HL-60 (cell line): Measurements from ENCODE around the gene TNS2. TPM values are rescaled to one million over a fixed set of nuclear protein-coding genes. Genes with fewer than 3 reads are reported as not detected.

Source experiments
- DNase-seq, 2 experiments: peaks; one replicate each; pipeline ENCODE4 v3.0.0-alpha.2; 2010 to 2020; ENCODE audit warnings: low read depth in 1 of 2, low spot score in 1 of 2
- H3K27ac ChIP-seq: fragments of 250-450 bp; sonication (Bioruptor Pico); replicated peaks from 2 replicates; pipeline ENCODE4 v1.5.1; 2020; ENCODE audit warnings: mild to moderate bottlenecking, moderate library complexity
- H3K27me3 ChIP-seq: fragments of 250-450 bp; sonication (Bioruptor Pico); 2 replicates; pipeline ENCODE4 v1.5.1; 2021; ENCODE audit warnings: mild to moderate bottlenecking, moderate library complexity; ENCODE audit not compliant: insufficient read depth, poor library complexity, severe bottlenecking
- H3K4me3 ChIP-seq: replicated peaks from 2 replicates; pipeline ENCODE4 v1.5.1; 2011; ENCODE audit warnings: mild to moderate bottlenecking, control low read depth, low read length; ENCODE audit not compliant: insufficient read depth
- GABPA ChIP-seq: IDR thresholded peaks from 2 replicates; pipeline ENCODE4 v1.6.1; 2012; ENCODE audit warnings: low read depth
- POLR2AphosphoS5 ChIP-seq: IDR thresholded peaks from 2 replicates; pipeline ENCODE4 v1.6.1; 2012; ENCODE audit warnings: low read depth
- SPI1 ChIP-seq: IDR thresholded peaks from 2 replicates; pipeline ENCODE4 v1.6.1; 2012; ENCODE audit warnings: low read depth, mild to moderate bottlenecking, borderline replicate concordance
- microRNA-seq: library from miRNA; unstranded; fragments of <30 nt; microRNA quantifications from one replicate; pipeline ENCODE4, GENCODE V29; 2018
- TF ChIP-seq, protein P1 (sequence below): IDR thresholded peaks from 2 replicates; pipeline ENCODE4 v1.6.1; 2012; ENCODE audit warnings: low read depth; ENCODE audit not compliant: insufficient replicate concordance
- TF ChIP-seq, protein P2 (sequence below): IDR thresholded peaks from one replicate; pipeline ENCODE4 v1.5.1; 2011; ENCODE audit warnings: low read length, control low read depth, inconsistent platforms; ENCODE audit not compliant: insufficient read depth

Gene TNS2

DNA sequence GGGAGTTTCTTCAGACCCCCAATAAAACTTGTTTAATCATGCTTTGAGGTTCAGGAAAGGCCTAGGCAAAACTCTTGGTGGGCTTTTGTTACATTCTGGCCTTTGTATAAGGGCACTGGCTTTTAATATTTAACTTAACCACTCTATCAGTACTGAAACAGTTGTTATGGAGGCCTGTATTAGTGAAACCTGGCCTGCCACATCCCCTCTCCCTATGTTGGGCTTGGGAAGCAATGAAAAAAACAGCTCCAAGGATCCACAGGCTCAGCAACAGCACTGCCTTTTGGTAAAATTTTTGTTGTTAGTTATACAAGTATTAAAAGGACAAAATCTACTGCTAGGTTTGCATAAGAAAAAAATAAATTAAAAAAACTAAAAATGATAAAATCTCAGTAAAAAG, 64.1 kb downstream of the TNS2 start:
- no peak for DNase-seq
- TF ChIP-seq POLR2AphosphoS5 (no peak), GABPA (no peak), SPI1 (no peak)
- TF ChIP-seq, protein P1, sequence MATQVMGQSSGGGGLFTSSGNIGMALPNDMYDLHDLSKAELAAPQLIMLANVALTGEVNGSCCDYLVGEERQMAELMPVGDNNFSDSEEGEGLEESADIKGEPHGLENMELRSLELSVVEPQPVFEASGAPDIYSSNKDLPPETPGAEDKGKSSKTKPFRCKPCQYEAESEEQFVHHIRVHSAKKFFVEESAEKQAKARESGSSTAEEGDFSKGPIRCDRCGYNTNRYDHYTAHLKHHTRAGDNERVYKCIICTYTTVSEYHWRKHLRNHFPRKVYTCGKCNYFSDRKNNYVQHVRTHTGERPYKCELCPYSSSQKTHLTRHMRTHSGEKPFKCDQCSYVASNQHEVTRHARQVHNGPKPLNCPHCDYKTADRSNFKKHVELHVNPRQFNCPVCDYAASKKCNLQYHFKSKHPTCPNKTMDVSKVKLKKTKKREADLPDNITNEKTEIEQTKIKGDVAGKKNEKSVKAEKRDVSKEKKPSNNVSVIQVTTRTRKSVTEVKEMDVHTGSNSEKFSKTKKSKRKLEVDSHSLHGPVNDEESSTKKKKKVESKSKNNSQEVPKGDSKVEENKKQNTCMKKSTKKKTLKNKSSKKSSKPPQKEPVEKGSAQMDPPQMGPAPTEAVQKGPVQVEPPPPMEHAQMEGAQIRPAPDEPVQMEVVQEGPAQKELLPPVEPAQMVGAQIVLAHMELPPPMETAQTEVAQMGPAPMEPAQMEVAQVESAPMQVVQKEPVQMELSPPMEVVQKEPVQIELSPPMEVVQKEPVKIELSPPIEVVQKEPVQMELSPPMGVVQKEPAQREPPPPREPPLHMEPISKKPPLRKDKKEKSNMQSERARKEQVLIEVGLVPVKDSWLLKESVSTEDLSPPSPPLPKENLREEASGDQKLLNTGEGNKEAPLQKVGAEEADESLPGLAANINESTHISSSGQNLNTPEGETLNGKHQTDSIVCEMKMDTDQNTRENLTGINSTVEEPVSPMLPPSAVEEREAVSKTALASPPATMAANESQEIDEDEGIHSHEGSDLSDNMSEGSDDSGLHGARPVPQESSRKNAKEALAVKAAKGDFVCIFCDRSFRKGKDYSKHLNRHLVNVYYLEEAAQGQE = no peak
- TF ChIP-seq, protein P2, sequence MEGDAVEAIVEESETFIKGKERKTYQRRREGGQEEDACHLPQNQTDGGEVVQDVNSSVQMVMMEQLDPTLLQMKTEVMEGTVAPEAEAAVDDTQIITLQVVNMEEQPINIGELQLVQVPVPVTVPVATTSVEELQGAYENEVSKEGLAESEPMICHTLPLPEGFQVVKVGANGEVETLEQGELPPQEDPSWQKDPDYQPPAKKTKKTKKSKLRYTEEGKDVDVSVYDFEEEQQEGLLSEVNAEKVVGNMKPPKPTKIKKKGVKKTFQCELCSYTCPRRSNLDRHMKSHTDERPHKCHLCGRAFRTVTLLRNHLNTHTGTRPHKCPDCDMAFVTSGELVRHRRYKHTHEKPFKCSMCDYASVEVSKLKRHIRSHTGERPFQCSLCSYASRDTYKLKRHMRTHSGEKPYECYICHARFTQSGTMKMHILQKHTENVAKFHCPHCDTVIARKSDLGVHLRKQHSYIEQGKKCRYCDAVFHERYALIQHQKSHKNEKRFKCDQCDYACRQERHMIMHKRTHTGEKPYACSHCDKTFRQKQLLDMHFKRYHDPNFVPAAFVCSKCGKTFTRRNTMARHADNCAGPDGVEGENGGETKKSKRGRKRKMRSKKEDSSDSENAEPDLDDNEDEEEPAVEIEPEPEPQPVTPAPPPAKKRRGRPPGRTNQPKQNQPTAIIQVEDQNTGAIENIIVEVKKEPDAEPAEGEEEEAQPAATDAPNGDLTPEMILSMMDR = no peak
- no peaks in the 10 kb centered on the region for H3K27me3 ChIP-seq
- H3K27ac ChIP-seq = no peak overlapping the region
- H3K4me3 ChIP-seq = no peak overlapping the region

Small RNA genes within 50 kb of the gene (microRNA-seq; reads per million reads assigned to microRNA genes)
- not detected for gene MIR6757
